Fibroblast of lung (primary cell): ENCODE results near the gene UBR4. TPM values are rescaled to one million over a fixed set of nuclear protein-coding genes. Genes with fewer than 3 reads are reported as not detected.

ENCODE experiments used
- DNase-seq, 2 donors: peaks; one replicate each; pipeline versions ENCODE4 v3.0.0 to v3.0.0-alpha.2; 2010; ENCODE audit warnings: low read depth in 2 of 2
- H2AFZ ChIP-seq: 2 replicates; pipeline ENCODE4 v1.5.1; 2012; ENCODE audit warnings: low read length, control low read depth, inconsistent platforms
- H3K27ac ChIP-seq: 2 replicates; pipeline ENCODE4 v1.5.1; 2011; ENCODE audit warnings: low read length, control low read depth; ENCODE audit not compliant: insufficient read depth
- H3K27me3 ChIP-seq: 2 replicates; pipeline ENCODE4 v1.5.1; 2011; ENCODE audit warnings: mild to moderate bottlenecking, low read length; ENCODE audit not compliant: control insufficient read depth, insufficient read depth
- H3K36me3 ChIP-seq: 2 replicates; pipeline ENCODE4 v1.5.1; 2011; ENCODE audit warnings: low read length; ENCODE audit not compliant: control insufficient read depth, insufficient read depth
- H3K4me1 ChIP-seq: 2 replicates; pipeline ENCODE4 v1.5.1; 2011; ENCODE audit warnings: low read length; ENCODE audit not compliant: control insufficient read depth, insufficient read depth; ENCODE audit errors: extremely low read depth
- H3K4me2 ChIP-seq: 2 replicates; pipeline ENCODE4 v1.5.1; 2011; ENCODE audit warnings: low read length, control low read depth; ENCODE audit not compliant: insufficient read depth; ENCODE audit errors: extremely low read depth
- H3K4me3 ChIP-seq, 4 experiments: fragments of 200-600 bp in 1 of 4; sonication (generic) in 1 of 4; replicated peaks in 1 of 4; 2 replicates each; pipeline ENCODE4 v1.5.1; 2011 to 2016; ENCODE audit warnings: low read length in 4 of 4, low read depth in 3 of 4, mild to moderate bottlenecking in 3 of 4, control low read depth in 2 of 4, inconsistent platforms in 1 of 4, mixed read lengths in 1 of 4; ENCODE audit not compliant: insufficient read depth in 1 of 4; ENCODE audit errors: control extremely low read depth in 1 of 4
- H3K79me2 ChIP-seq: 2 replicates; pipeline ENCODE4 v1.5.1; 2012; ENCODE audit warnings: mild to moderate bottlenecking, low read length, inconsistent platforms; ENCODE audit not compliant: control insufficient read depth, insufficient read depth
- H3K9ac ChIP-seq: 2 replicates; pipeline ENCODE4 v1.5.1; 2011; ENCODE audit warnings: mild to moderate bottlenecking, low read length, control low read depth; ENCODE audit not compliant: insufficient read depth
- H3K9me3 ChIP-seq: 2 replicates; pipeline ENCODE4 v1.5.1; 2012; ENCODE audit warnings: low read depth, low read length; ENCODE audit not compliant: control insufficient read depth, insufficient read depth
- H4K20me1 ChIP-seq: 2 replicates; pipeline ENCODE4 v1.5.1; 2011; ENCODE audit warnings: low read length; ENCODE audit not compliant: control insufficient read depth, insufficient read depth; ENCODE audit errors: extremely low read depth
- EZH2 ChIP-seq: IDR thresholded peaks from 2 replicates; pipeline ENCODE4 v1.5.1; 2012; ENCODE audit warnings: low read length, control low read depth, mild to moderate bottlenecking; ENCODE audit errors: missing control alignments
- polyA plus RNA-seq, 2 donors: library from polyadenylated mRNA; depleted of rRNA in 1 of 2; stranded (reverse) in 1 of 2; unstranded in 1 of 2; fragments of >200 nt; gene quantifications; 2 replicates each; pipeline ENCODE4 v1.2.1, GENCODE V29; 2011 to 2012; ENCODE audit warnings: missing spikeins in 1 of 2
- total RNA-seq: library from RNA; depleted of rRNA; stranded (reverse); fragments of >200 nt; gene quantifications from 2 replicates; pipeline ENCODE4 v1.2.1, GENCODE V29; 2014
- TF ChIP-seq, protein P1 (sequence below), 2 donors: IDR thresholded peaks in 1 of 2; conservative IDR thresholded peaks in 1 of 2; 1 replicate in 1 of 2; 2 replicates in 1 of 2; pipeline ENCODE4 v1.5.1; 2011 to 2012; ENCODE audit warnings: low read length in 2 of 2, control low read depth in 1 of 2, inconsistent platforms in 1 of 2, low read depth in 1 of 2, mild to moderate bottlenecking in 1 of 2

The UBR4 gene
- total and polyA plus RNA-seq, 2 donors (not counting 1 experiment from before 2014, with no cell fraction given), result 32.0 to 164 TPM

DNA sequence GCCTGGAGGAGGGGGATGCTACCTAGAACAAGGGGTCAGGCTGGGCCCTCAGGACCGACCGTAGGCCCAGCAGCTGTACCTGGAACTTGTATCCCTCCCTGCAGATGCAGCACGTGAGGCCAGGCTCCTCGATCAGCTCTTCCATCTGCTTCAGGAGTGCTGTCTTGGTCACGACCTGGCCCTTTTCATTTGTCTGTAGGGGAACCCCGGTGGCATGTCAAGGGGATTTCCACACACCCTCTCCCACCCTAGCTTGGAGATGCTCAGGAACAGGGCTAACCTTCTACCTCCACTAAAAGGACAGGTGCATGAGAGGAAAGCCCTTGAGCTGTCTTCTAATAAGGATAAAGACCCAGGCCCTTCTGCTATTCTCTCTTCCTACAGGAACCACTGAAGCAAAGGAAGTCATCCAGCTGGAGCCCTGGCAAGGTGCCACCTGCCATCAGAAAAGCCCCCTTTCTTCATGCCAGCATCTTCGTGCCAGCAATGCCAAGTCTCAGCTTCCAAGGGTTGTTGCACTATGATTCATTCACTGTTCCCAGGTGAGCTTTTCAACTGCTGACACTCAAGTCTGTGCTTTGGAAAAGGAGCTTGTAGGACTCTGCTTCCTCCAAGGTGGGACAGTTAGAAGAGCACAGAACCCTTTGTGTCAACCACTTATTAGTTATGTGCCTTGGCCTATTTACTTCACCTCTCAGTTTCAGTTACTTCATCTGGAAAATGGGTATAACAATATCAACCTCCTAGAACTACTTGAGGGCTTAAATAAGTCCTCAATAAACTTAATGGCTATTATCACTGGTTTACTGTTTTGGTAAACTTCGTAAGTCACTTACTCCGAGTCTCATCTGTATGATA lies 122.1 kb downstream of the UBR4 start:
- H3K36me3 ChIP-seq, result peaks cover 52% of the 10 kb centered on the region

DNA sequence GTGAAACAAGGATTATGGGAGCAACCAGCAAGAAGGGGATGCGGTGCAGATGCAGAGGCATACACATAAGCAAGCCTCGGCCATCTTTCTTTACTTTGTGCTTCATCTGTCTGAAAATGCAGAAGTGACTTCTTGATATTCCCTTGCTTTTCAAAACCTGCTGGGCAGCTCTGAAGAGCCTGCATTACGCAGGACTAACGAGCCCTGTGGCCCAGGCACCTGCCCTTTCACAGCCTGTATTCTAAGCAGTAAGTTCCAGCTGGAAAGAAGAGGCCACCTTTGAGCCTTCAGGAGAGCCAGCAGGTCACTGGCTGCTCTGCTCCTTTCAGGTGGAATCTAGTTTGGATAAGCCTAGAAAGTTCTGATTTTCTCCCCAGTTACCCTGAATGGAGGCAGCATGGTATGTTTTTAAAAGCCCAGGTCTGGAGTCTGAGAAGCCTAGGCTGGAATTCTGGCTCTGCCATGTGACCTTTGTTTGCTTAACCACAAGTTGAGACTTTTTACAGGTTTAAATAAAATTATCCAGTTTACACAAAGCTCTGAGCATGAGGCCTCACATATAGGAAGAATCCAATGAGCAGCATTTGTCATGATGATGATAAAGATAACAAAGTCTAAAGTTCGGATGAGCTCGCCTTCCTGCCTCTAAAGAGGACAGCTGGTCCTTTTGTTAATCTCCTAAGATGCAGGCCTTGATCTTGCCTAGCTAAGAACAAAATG lies 122.9 kb downstream of the UBR4 start:
- no peak for TF ChIP-seq EZH2
- TF ChIP-seq, protein P1, sequence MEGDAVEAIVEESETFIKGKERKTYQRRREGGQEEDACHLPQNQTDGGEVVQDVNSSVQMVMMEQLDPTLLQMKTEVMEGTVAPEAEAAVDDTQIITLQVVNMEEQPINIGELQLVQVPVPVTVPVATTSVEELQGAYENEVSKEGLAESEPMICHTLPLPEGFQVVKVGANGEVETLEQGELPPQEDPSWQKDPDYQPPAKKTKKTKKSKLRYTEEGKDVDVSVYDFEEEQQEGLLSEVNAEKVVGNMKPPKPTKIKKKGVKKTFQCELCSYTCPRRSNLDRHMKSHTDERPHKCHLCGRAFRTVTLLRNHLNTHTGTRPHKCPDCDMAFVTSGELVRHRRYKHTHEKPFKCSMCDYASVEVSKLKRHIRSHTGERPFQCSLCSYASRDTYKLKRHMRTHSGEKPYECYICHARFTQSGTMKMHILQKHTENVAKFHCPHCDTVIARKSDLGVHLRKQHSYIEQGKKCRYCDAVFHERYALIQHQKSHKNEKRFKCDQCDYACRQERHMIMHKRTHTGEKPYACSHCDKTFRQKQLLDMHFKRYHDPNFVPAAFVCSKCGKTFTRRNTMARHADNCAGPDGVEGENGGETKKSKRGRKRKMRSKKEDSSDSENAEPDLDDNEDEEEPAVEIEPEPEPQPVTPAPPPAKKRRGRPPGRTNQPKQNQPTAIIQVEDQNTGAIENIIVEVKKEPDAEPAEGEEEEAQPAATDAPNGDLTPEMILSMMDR (conservative IDR thresholded peaks at IDR 0.05 in 1 of 2, IDR thresholded peaks at IDR 0.05 in 1 of 2; ENCODE audit: low read depth in 1 of 2, low read length in 2 of 2), result no peak
- no peak for DNase-seq
- Histone ChIP-seq H2AFZ (no peak overlapping the region), H4K20me1 (no peaks in the 10 kb centered on the region), H3K36me3 (peaks cover 56% of the 10 kb centered on the region), H3K4me1 (peaks cover 3% of the 10 kb centered on the region), H3K4me3 (no peak overlapping the region), H3K27me3 (no peaks in the 10 kb centered on the region), H3K79me2 (peaks cover 2% of the 10 kb centered on the region), H3K9me3 (no peaks in the 10 kb centered on the region), H3K4me2 (no peak overlapping the region), H3K9ac (no peak overlapping the region), H3K27ac (no peak overlapping the region)

More for the DNA sequence above, 122.1 kb downstream of the UBR4 start:
- Histone ChIP-seq H4K20me1 (no peaks in the 10 kb centered on the region), H3K4me2 (no peak overlapping the region), H3K9me3 (no peaks in the 10 kb centered on the region), H3K27ac (no peak overlapping the region), H3K9ac (no peak overlapping the region), H3K4me3 (no peak overlapping the region), H3K27me3 (no peaks in the 10 kb centered on the region), H2AFZ (no peak overlapping the region), H3K79me2 (peaks cover 2% of the 10 kb centered on the region), H3K4me1 (peaks cover 4% of the 10 kb centered on the region)
- TF ChIP-seq, protein P1 (conservative IDR thresholded peaks at IDR 0.05 in 1 of 2, IDR thresholded peaks at IDR 0.05 in 1 of 2; ENCODE audit: low read depth in 1 of 2, low read length in 2 of 2), result no peak
- TF ChIP-seq EZH2, result no peak
- no peak for DNase-seq

DNA sequence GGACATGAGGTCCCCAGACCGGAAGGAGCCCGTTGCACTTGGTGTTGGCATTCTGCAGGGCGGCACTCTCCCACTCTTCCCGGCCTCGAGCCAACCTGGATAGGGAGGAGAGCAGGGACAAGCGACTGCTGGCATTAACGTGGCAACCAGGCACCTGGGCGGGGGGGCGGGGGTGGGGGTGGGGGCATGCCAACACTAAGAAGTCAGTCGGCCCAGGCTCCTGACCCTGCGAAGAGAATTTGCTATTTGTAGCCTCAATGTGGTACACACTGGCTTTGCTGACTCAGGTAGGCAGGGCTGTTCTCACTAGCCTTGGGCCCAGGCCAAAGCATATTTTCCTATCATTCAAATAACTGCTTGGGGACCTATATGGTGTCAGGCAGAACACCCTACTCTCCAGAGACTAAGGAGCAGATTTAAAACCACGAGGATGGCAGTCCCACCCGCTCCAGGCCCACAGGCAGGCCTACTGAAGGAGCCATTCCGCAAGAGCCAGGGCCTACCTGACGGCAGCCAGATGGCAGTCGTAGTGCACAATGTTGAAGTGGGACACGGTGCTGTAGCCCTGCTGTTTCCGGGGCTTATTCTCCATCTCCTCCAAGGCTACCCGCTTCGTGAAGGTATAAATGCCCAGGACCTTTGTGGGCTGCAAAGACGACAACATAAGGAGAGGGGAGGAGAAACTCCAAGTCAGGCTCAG lies 123.7 kb downstream of the UBR4 start:
- Histone ChIP-seq H3K27me3 (no peaks in the 10 kb centered on the region), H3K27ac (no peak overlapping the region), H3K4me1 (peaks cover 4% of the 10 kb centered on the region), H3K9ac (no peak overlapping the region), H3K36me3 (peaks cover 59% of the 10 kb centered on the region), H4K20me1 (no peaks in the 10 kb centered on the region), H3K4me3 (no peak overlapping the region), H2AFZ (no peak overlapping the region), H3K4me2 (no peak overlapping the region), H3K79me2 (peaks cover 2% of the 10 kb centered on the region), H3K9me3 (no peaks in the 10 kb centered on the region)
- TF ChIP-seq, protein P1 (conservative IDR thresholded peaks at IDR 0.05 in 1 of 2, IDR thresholded peaks at IDR 0.05 in 1 of 2; ENCODE audit: low read depth in 1 of 2, low read length in 2 of 2), result no peak
- DNase-seq, result no peak
